A673 (cell line): Measurements from ENCODE around the gene NTNG2.

Experiments
- CTCF ChIP-seq: fragments of 300-800, 200-600 bp; sonication (generic); conservative IDR thresholded peaks from 2 replicates; pipeline ENCODE4 v1.5.1; 2017; ENCODE audit warnings: low read depth, mild to moderate bottlenecking, antibody characterized with exemption, low read length, moderate library complexity, mixed read lengths
- EZH2 ChIP-seq: fragments of 200-600 bp; sonication (generic); IDR thresholded peaks from 2 replicates; pipeline ENCODE4 v1.6.1; 2017; ENCODE audit warnings: borderline replicate concordance, low read depth, mild to moderate bottlenecking, mixed read lengths, antibody characterized with exemption, low read length; ENCODE audit not compliant: poor library complexity, severe bottlenecking

- no peak for TF ChIP-seq EZH2
- no peak for TF ChIP-seq CTCF
These were observed 26.4 kb upstream of the NTNG2 start for GRCh38 chr9:132135456-132135855.
